Retina (tissue), 1 donor: Measurements from ENCODE around the gene KMT5C.

Experiments
- DNase-seq: peaks from one replicate; pipeline ENCODE4 v3.0.0-alpha.2; 2016

KMT5C gene

GRCh38 chr19:55369653-55370304, 30.1 kb downstream of the KMT5C start:
- DNase-seq, result peak; percentile 77

- no peak for DNase-seq
Observed at GRCh38 chr19:55370305-55370988, 30.8 kb downstream of the KMT5C start, which contains the start of gene IL11. Gene IL11, minus strand, starts transcription at chr19:55370463. Its CDS starts 153 bp downstream, at chr19:55370310.

GRCh38 chr19:55372316-55373081, 32.8 kb downstream of the KMT5C start:
- DNase-seq, result no peak

- DNase-seq, result no peak
Observed at GRCh38 chr19:55373306-55373992, 33.8 kb downstream of the KMT5C start.

GRCh38 chr19:55373993-55374757, 34.5 kb downstream of the KMT5C start:
- DNase-seq, result no peak

- DNase-seq, result no peak
Observed at GRCh38 chr19:55376241-55376933, 36.7 kb downstream of the KMT5C start, which contains the start of gene TMEM190. Gene TMEM190, plus strand, starts transcription at chr19:55376826. Its CDS starts 28 bp downstream, at chr19:55376854.

- peak; percentile 63 for DNase-seq
Observed at GRCh38 chr19:55377356-55378131, 37.9 kb downstream of the KMT5C start.

GRCh38 chr19:55379174-55379573, 39.5 kb downstream of the KMT5C start:
- DNase-seq, result peak; percentile 33

GRCh38 chr19:55382013-55382412, 42.3 kb downstream of the KMT5C start:
- DNase-seq, result no peak

- no peak for DNase-seq
Observed at GRCh38 chr19:55382522-55383054, 42.9 kb downstream of the KMT5C start.

- DNase-seq, result peak; percentile 68
Observed at GRCh38 chr19:55383279-55384130, 43.8 kb downstream of the KMT5C start.

GRCh38 chr19:55384131-55384919, 44.6 kb downstream of the KMT5C start, which contains the start of gene TMEM238:
Gene TMEM238, minus strand, starts transcription at chr19:55384292. Its CDS starts 33 bp downstream, at chr19:55384259.
- peak; percentile 69 for DNase-seq

GRCh38 chr19:55384920-55385723, 45.4 kb downstream of the KMT5C start:
- peak; percentile 97 for DNase-seq

- DNase-seq, result peak; percentile 99
Observed at GRCh38 chr19:55385724-55386492, 46.2 kb downstream of the KMT5C start, which contains the start of gene RPL28. Gene RPL28, plus strand, starts transcription at chr19:55385932. Its CDS starts 426 bp downstream, at chr19:55386358.

- peak; percentile 26 for DNase-seq
Observed at GRCh38 chr19:55386493-55386971, 46.9 kb downstream of the KMT5C start.
